Raji (cell line): ENCODE measurements around the gene PATE1.

Experiments used
- POLR2A ChIP-seq: IDR thresholded peaks from 2 replicates; pipeline ENCODE4 v1.6.1; 2011; ENCODE audit warnings: low read depth, low read length, control low read depth; ENCODE audit not compliant: insufficient read depth

PATE1 gene

GRCh38 chr11:125772834-125773505, 26.9 kb downstream of the PATE1 start:
- no peak for TF ChIP-seq POLR2A

DNA sequence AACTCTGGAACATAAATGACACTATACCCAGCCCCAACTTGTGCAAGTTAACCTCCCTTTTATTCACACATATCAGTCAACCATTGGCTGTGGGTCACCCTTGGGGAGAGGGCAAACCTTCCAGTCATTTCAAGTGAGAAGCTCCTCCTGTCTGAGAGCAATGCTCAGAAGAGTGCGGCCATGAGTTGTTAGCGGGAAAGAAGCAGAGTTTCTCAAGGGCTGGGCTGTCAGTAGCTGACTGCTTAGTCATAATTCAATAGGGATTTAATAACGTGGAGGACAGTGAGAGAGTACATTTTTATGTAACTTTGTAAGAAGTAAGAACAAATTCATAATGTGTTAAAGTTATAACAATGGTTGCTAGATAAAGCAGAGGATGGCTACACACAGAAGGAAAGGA, 27.4 kb downstream of the PATE1 start:
- no peak for TF ChIP-seq POLR2A

DNA sequence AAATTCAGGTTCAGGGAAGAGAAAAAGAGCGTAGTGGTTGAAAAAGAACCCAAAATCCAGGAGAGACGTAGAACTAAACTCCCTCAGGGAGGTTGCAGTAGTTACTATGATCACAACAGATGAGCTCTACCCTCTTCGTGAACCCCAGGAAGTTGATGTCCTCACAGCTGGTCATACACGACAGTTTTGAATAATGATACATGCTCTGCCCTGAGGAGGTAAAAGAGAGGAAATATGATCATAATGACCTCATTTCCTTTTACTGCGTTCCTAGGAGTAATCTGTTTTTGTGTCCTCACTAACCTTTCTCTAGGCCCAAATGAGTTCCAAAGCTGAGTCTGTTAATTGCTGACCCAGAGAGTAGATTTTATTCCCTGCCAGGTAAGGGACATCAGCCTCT, 31.2 kb downstream of the PATE1 start:
- TF ChIP-seq POLR2A = no peak

DNA sequence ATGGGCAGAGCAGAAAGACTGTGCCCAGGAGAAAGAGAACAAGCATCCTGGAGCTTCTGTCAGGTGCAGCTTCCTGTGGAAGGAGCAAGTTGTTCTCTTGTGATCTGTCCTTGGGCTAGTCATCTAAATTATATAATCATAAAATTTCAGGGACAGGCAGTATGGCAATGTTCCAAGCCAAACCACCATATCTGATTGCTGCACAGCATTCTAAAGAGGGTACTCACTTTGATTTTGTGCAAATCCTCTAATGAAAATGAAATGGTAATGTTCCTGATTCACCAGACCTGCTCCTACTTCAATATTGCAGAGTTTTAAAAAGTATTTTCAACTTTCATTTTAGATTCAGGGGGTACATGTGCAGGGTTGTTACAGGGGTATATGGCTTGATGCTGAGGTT, 32.6 kb downstream of the PATE1 start, which contains the start of gene PATE2:
TSS of gene PATE2 (minus strand) at position 101 of the 400 bp plus-strand sequence. CDS start at position 46, 55 bp downstream.
- TF ChIP-seq POLR2A = no peak

DNA sequence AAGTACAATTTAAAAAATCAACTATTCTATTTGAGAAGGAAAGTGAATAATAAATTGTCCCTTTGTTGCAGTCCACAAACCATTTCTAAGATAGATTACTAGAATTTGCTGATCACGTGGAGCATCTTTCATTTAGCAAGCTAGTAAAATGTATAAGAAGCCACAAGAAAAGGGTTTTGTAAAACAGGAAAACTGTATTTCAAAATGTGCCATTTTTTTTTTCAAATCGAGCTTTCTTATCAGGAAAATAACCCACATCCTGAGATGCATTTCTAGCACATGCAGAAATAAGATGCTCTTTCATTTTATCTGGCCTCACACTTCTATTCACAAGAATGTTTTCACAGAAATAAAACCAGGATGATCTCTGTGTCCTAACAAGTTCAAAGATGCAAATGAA, 38.6 kb downstream of the PATE1 start:
- no peak for TF ChIP-seq POLR2A

DNA sequence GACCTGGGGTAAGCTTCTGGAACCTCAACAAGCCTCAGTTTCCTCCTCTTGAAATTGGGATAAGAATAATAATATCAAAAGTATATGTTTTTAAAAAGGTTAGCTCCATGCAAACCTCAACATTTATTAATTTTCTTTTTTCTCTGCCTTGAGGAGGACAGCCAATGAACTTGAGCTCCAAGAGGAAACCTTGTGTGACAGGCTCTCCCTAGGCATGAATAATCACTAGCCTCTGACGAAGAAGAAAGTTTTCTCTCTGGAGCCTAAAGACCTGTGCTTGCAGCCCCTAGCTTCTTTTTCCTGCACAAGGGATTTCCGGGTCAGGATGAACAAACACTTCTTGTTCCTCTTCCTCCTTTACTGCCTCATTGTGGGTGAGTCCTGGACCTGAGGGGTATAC, 41.7 kb downstream of the PATE1 start, which contains the start of gene PATE3:
TSS of gene PATE3 (plus strand) at position 301 of the 400 bp plus-strand sequence. CDS start at position 326, 25 bp downstream.
- no peak for TF ChIP-seq POLR2A

DNA sequence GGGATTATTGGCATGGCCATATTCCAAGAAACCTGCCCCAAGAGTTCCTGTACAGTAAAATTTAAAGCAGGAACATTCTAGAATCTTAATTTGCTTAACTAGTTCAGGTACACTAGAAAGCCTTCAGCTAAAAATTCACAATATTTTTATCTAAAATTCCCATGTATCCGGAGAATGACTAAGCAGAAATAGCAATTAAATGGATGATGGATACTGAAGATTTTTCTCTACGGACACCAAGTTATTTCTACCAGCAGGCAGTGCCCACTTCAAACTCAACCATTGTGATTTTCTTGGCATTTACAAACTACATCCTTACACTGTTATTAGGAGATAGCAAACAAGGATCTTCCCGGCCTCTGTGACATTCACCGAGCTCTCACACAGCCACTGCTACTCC, 44.7 kb downstream of the PATE1 start:
- no peak for TF ChIP-seq POLR2A

DNA sequence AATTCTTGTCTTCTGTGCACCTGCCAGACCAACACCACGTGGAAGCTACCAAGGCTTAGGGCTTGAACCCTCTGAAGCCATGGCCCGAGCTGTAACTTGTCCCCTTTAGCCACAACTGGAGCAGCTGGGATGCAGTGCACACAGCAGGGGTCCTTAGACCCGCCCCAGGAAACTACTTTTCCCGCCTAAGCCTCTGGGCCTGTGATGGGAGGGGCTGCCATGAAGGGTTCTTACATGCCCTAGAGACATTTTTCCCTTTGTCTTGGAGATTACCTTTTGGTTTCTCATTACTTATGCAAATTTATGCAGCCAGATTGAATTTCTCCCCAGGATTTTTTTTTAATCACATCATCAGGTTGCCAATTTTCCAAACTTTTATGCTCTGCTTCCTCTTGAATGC, 51.6 kb downstream of the PATE1 start:
- no peak for TF ChIP-seq POLR2A
